Measurements from ENCODE around the gene OR13J1. TPM values are rescaled to one million over a fixed set of nuclear protein-coding genes. Genes with fewer than 3 reads are reported as not detected.

The OR13J1 gene
- total RNA-seq, result not detected
- long read RNA-seq, result 0 reads

- H3K27ac ChIP-seq (replicated peaks), result no peak within 1 kb of the TSS
- intact Hi-C loops (cut with micrococcal nuclease), result no loop called here
- no peaks in the 10 kb centered on the region for H3K36me3 ChIP-seq
Measured at GRCh38 chr9:35870351-35870923, at the start of gene OR13J1. OR13J1 (minus strand) TSS chr9:35870401; CDS start chr9:35870401, 0 bp downstream.

GRCh38 chr9:35919212-35920008 is 49.2 kb upstream of the OR13J1 start:
- no peak for TF ChIP-seq CTCF (IDR thresholded peaks at IDR 0.05; ENCODE audit: borderline replicate concordance)

More at GRCh38 chr9:35870351-35870923, at the start of gene OR13J1:
- H3K9me3 ChIP-seq (replicated peaks), result no peaks in the 10 kb centered on the region
- no peak for TF ChIP-seq CTCF (IDR thresholded peaks at IDR 0.05; ENCODE audit: borderline replicate concordance)
- no peak within 1 kb of the TSS for H3K4me3 ChIP-seq
- no peak for DNase-seq
- H3K4me1 ChIP-seq, result no peaks in the 10 kb centered on the region
- H3K27me3 ChIP-seq (ENCODE audit: low read depth), result peaks cover 19% of the 10 kb centered on the region

GRCh38 chr9:35918780-35919179 is 48.6 kb upstream of the OR13J1 start:
- no peaks in the 10 kb centered on the region for H3K36me3 ChIP-seq
- peak overlapping the region; percentile 89 for H3K27ac ChIP-seq (replicated peaks)
- H3K4me1 ChIP-seq, result peaks cover 91% of the 10 kb centered on the region
- no peak for DNase-seq
- no peak overlapping the region for H3K4me3 ChIP-seq
- intact Hi-C loops (cut with micrococcal nuclease), result no loop called here
- H3K9me3 ChIP-seq (replicated peaks), result no peaks in the 10 kb centered on the region
- H3K27me3 ChIP-seq (ENCODE audit: low read depth), result no peaks in the 10 kb centered on the region
- no peak for TF ChIP-seq CTCF (IDR thresholded peaks at IDR 0.05; ENCODE audit: borderline replicate concordance)

More at GRCh38 chr9:35919212-35920008, 49.2 kb upstream of the OR13J1 start:
- Histone ChIP-seq H3K36me3 (no peaks in the 10 kb centered on the region), H3K27ac (replicated peaks) (peak overlapping the region; percentile 89), H3K4me3 (no peak overlapping the region), H3K9me3 (replicated peaks) (no peaks in the 10 kb centered on the region), H3K27me3 (ENCODE audit: low read depth) (no peaks in the 10 kb centered on the region), H3K4me1 (peaks cover 94% of the 10 kb centered on the region)
- DNase-seq, result no peak
- intact Hi-C loops (cut with micrococcal nuclease), result no loop called here

GRCh38 chr9:35917261-35917660 is 47.1 kb upstream of the OR13J1 start:
- peaks cover 85% of the 10 kb centered on the region for H3K4me1 ChIP-seq
- intact Hi-C loops (cut with micrococcal nuclease), result no loop called here
- TF ChIP-seq CTCF (IDR thresholded peaks at IDR 0.05; ENCODE audit: borderline replicate concordance), result no peak

GRCh38 chr9:35915681-35916294 is 45.6 kb upstream of the OR13J1 start:
- H3K4me1 ChIP-seq, result peaks cover 88% of the 10 kb centered on the region
- DNase-seq, result peak; percentile 42
- TF ChIP-seq CTCF (IDR thresholded peaks at IDR 0.05; ENCODE audit: borderline replicate concordance), result no peak

More at GRCh38 chr9:35917261-35917660, 47.1 kb upstream of the OR13J1 start:
- no peak for DNase-seq
- Histone ChIP-seq H3K9me3 (replicated peaks) (no peaks in the 10 kb centered on the region), H3K27me3 (ENCODE audit: low read depth) (no peaks in the 10 kb centered on the region), H3K36me3 (no peaks in the 10 kb centered on the region), H3K4me3 (no peak overlapping the region), H3K27ac (replicated peaks) (peak overlapping the region; percentile 89)

More at GRCh38 chr9:35915681-35916294, 45.6 kb upstream of the OR13J1 start:
- Histone ChIP-seq H3K27ac (replicated peaks) (peak overlapping the region; percentile 89), H3K27me3 (ENCODE audit: low read depth) (no peaks in the 10 kb centered on the region), H3K9me3 (replicated peaks) (no peaks in the 10 kb centered on the region), H3K36me3 (no peaks in the 10 kb centered on the region), H3K4me3 (no peak overlapping the region)
- intact Hi-C loops (cut with micrococcal nuclease), result no loop called here

Measured in left ventricle myocardium inferior (tissue), 1 donor.